Endometrium (tissue), 2 donors: ENCODE measurements around the gene FYB2.

Source experiments
- FAIRE-seq: peaks from 2 replicates; lab custom pipeline; 2012; peaks lifted over from hg19 to GRCh38; lab: Jason Lieb, UNC
- donor health status: control.
- donor health status: control.

The FYB2 gene

GRCh38 chr1:56834137-56834900 is 15.1 kb upstream of the FYB2 start:
- FAIRE-seq = no peak

- FAIRE-seq = no peak
These were observed 13.9 kb upstream of the FYB2 start for GRCh38 chr1:56833088-56833487.

GRCh38 chr1:56831871-56832693 is 12.9 kb upstream of the FYB2 start:
- peak; percentile 95 for FAIRE-seq

DNA sequence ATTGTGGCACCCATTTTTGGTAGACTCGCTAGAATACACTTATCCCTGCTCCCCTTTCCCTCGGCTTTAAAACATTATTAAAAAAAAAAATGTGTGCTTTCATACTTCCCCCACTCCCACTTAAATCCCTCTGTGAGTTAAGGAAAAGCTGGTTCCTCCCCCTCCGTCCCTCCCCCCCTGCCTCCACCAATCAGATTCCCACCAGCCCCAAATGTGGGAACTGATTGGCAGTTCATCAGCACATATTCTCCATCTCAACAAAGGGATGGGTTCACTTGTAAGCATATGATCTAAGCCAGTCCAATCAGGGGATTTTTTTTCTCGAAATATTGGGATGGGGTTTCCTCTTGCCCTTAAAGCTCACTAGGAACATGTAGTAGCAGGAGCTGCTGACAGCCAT is 10.8 kb upstream of the FYB2 start:
- no peak for FAIRE-seq

- FAIRE-seq = no peak
These were observed 8.5 kb upstream of the FYB2 start for GRCh38 chr1:56827711-56828110.

DNA sequence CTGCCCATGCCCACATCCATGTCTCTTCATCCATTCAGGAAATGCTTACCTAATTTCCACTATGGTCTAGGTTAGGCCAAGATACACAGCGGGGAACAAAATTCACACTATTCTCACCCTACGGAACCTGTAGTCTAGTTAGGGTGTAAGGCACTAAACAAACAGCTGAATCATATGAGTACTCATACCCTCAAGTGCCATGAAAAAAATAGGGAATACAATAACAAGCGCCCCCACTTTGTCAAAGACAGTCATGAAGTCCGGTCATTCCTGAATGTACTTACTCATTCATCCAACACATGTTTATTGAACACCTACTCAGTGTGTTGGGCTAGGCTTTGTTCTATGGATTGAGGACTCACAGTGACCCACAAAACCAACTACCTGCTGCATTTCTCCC is 6.2 kb upstream of the FYB2 start:
- no peak for FAIRE-seq

GRCh38 chr1:56824938-56825337 is 5.7 kb upstream of the FYB2 start:
- no peak for FAIRE-seq

- FAIRE-seq = no peak
These were observed 5.1 kb upstream of the FYB2 start for GRCh38 chr1:56824271-56824670.

DNA sequence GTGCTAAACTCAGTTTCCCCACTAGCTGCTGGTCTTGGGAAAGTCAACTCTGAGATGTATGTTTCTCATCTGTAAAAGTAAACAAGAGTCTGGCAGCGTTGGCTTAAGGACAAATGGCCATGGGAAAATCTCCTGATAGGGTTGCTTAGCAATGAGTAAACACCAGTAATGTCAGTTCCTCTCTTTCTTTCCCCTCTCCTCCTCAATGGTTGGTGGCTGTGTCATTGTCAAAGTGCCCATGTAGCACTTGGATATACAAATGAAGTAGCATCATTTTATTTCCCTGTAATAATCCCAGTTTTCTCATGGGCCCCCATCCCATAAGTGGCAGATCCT is 2.2 kb upstream of the FYB2 start:
- FAIRE-seq = no peak

GRCh38 chr1:56820755-56821461 is 1.7 kb upstream of the FYB2 start:
- FAIRE-seq = no peak

DNA sequence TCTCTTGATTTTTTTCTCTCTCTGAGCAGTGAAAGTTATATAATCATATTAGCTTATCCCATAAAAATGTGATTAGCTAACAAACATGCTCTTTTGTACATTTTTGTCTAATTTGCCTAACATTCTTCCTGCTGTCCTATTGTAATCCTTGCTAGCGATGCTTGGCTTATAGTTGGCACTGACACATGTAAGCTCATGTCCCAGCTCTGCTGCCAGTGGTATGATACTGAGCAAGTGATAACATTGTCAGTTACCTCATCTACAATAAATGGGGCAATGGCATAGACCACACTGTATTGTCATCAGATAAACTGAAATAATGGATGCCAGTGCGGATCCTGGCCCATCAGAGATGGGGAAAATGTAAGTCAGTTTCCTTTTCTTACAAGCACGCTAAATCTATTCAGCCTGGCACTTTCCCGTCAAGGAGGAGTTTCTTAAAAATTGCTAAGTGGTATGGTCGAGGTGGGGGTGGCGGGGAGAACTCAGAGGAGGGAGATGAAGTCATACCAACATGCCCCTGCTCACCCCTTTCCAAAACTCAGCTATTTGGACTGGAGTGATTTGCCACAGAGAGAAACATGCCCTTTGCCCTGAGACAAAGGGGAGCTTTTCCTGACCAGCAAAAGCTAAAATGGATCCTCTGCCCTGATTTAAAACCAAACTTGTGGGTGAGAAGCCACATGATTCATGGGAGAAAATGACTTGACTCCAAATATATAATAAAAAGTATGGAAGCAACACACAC is 1.3 kb downstream of the FYB2 start:
- FAIRE-seq = no peak

DNA sequence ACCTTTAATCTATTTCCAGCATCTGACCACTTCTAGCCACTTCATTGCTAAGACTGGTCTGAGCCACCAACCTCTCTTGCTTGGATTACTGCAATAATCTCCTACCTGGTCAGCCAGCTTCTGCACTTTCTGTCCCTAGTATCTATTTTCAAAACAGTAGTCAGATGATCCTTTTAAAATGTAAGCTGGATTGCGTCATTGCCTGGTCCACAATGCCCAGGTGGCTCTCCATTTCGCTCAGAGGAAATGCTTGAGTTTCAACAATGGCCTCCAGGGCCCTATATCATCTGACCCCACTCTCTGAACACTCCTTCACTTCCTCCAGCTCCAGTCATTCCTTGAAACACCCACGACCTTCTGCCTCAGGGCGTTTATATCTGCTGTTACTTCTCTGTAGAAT is 2.3 kb downstream of the FYB2 start:
- no peak for FAIRE-seq

DNA sequence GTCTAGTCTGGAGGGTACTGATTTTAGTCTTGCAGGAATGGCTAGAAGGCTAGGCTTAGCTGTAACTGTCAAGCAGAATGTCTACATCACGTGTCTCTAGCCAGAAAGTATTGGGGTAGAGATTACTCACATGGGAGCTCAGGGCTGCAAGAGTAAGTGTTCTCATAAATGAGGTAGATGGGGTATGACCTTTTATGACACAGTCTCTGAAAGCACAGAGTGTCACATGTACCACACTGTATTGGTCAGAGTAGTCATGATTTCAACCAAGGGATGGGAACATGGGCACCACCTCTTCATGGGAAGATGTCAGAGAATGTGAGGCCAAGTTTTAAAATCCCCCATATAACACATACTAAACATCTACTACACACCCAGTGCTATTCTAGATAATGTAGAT is 2.9 kb downstream of the FYB2 start:
- no peak for FAIRE-seq

DNA sequence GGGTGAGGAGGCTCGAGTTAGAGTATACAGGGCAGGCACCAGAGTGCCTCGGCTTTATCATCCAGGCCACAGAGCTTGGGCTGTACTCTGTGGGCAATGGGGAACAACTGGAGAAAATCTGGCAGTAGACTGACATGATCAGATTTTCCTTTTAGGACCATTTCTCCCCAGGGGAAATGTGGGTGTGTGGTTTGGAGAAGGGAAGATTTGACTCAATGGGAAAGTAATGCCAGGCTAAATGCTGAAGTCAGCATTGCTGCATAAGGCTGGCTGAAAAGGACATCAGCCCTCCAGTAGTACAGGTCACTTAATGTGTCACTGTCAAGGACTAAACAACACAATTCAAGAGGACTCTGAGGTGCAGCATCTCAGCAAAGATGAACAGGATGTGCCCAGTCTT is 5.0 kb downstream of the FYB2 start:
- no peak for FAIRE-seq

GRCh38 chr1:56811331-56811730 is 7.9 kb downstream of the FYB2 start:
- FAIRE-seq = no peak

DNA sequence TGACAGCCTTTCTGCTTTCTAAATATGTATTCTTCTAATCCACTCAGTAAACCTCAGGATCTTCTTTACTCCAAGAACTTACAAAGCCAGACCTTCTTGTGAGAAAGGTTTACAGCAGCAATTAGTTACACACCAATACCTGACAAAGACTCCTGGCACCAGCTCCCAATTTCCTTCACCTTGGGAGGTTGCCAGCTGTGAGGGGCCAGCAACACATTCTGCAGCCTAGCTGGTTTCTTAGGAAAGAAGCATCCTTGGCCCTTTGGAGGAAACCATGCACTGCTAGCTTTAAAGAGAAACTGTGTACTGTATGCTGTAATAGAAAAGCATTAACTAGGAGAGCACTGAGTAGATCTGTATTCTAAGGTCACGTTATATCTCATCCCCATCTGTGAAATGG is 10.8 kb downstream of the FYB2 start:
- no peak for FAIRE-seq

- no peak for FAIRE-seq
These were observed 12.4 kb downstream of the FYB2 start for GRCh38 chr1:56806804-56807203.

GRCh38 chr1:56803561-56804156 is 15.5 kb downstream of the FYB2 start:
- no peak for FAIRE-seq

DNA sequence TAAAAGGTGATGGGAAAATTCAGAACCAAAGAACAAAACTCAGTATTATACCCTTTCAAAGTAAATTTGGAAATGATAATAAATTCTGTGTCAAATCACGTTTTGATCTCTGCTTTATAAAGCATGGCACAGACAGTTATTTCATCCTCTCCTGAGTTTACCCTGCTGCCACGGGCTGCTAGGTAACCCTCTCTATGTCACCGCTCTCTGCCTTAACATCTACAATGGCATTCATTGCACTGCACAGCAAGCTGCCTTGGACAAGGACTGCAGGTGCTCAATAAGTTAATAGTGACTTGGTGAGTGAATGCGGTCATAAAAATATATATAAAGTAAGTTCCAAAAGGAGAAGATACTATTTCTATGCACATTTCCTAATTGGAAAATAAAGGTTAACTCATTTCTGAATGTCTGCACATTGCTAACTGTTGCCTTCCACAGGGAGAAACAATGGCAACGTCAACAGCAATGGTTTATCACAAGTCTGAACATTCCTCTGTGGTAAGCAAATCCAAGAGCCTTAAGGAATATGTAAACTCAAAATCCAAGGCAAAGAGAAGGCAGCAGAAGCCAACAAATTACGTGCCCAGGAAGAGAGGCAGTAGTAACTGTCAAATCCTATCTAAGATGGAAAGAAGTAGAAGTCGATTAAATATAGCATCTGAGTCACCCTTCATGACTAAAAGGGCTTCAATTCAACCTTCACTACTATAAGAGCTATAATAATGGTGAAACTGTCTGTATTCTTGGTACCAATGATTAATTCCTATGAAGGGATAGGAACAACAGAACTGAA is 19.4 kb downstream of the FYB2 start:
- no peak for FAIRE-seq

GRCh38 chr1:56798053-56798471 is 21.1 kb downstream of the FYB2 start:
- FAIRE-seq = no peak

GRCh38 chr1:56797065-56797685 is 22.0 kb downstream of the FYB2 start:
- no peak for FAIRE-seq
